DOHH2 (cell line): ENCODE measurements around the gene KCTD5.
"Not testable (repeated sequence)": the region's sequence is repeated elsewhere in the genome, so short reads cannot be mapped to it uniquely, and the experiment has no call there.

Experiments used
- CTCF ChIP-seq: fragments of 200-600 bp; sonication (generic); IDR thresholded peaks from one replicate; pipeline ENCODE4 v1.5.1; 2014; ENCODE audit warnings: antibody characterized with exemption, mild to moderate bottlenecking, low read depth, low read length; ENCODE audit not compliant: poor library complexity, severe bottlenecking
- EZH2phosphoT487 ChIP-seq: fragments of 200-600 bp; sonication (generic); IDR thresholded peaks from 2 replicates; pipeline ENCODE4 v1.6.1; 2017; ENCODE audit warnings: borderline replicate concordance, mild to moderate bottlenecking, antibody characterized with exemption, low read length, moderate library complexity, mixed read lengths

DNA sequence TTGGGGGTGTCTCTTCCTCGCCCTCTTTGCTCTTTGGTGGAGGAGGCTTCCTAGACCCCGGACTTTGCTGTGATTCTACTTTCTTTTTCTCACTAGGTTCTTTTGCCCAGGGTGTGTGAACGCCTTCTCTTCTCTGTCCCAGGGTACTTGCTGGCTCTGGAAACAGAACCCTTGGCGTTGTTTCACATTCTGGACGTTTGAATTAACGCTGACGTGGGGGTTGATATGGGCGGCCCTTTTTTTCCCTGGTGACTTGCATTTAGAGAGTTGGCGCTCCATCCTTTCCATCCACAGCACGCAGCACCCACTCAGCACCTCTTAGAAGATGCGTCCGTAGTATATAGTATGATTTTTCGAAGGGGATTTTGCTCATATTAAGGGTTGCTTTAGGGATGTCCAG lies 718 bp downstream of the KCTD5 start:
- not testable (repeated sequence) for TF ChIP-seq CTCF, EZH2phosphoT487
